ENCODE results near the gene CROCC.
"Not testable (repeated sequence)": the region's sequence is repeated elsewhere in the genome, so short reads cannot be mapped to it uniquely, and the experiment has no call there.

The CROCC gene, protein sequence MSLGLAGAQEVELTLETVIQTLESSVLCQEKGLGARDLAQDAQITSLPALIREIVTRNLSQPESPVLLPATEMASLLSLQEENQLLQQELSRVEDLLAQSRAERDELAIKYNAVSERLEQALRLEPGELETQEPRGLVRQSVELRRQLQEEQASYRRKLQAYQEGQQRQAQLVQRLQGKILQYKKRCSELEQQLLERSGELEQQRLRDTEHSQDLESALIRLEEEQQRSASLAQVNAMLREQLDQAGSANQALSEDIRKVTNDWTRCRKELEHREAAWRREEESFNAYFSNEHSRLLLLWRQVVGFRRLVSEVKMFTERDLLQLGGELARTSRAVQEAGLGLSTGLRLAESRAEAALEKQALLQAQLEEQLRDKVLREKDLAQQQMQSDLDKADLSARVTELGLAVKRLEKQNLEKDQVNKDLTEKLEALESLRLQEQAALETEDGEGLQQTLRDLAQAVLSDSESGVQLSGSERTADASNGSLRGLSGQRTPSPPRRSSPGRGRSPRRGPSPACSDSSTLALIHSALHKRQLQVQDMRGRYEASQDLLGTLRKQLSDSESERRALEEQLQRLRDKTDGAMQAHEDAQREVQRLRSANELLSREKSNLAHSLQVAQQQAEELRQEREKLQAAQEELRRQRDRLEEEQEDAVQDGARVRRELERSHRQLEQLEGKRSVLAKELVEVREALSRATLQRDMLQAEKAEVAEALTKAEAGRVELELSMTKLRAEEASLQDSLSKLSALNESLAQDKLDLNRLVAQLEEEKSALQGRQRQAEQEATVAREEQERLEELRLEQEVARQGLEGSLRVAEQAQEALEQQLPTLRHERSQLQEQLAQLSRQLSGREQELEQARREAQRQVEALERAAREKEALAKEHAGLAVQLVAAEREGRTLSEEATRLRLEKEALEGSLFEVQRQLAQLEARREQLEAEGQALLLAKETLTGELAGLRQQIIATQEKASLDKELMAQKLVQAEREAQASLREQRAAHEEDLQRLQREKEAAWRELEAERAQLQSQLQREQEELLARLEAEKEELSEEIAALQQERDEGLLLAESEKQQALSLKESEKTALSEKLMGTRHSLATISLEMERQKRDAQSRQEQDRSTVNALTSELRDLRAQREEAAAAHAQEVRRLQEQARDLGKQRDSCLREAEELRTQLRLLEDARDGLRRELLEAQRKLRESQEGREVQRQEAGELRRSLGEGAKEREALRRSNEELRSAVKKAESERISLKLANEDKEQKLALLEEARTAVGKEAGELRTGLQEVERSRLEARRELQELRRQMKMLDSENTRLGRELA (N-terminal part only)

DNA sequence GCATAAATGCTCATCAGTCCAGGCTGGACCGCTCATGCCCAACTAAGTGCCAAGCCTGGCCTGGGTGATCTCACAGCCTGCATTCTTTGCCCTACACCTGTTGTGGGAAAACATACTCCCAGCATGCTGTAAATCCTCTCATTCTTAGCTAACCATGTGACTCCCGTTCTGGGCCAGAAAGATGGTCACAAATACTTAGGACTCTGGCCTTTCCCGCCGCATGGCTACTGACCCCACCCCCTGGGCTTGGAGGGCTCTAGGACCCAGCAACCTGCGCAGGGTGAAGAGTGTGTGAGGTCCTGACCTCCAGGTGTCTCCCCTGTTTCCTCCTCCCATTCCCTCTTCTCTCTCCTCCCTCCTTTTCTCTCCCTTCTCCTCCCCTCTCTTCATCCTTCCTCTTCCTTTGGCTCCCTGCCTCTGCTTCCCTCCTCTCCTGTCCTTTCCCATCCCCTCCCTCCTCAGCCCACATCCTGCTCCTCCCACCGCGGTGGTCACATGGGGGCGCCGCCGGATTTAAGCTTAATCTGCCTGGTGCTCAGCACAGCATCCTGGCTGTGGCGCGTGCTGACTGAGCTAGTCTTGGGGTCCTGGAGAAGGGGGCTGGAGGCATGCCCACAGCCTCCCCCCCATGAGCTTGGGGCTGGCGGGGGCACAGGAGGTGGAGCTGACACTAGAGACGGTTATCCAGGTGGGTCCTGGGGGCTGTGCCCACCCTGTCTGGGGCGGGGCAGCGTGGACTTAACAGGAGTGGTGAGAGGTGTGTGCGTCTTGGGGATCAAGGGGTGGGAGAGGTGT is at the start of gene CROCC:
TSS of gene CROCC (plus strand) at position 541 of the 795 bp plus-strand sequence. CDS start at position 629, 88 bp downstream.
- no peak for DNase-seq

DNA sequence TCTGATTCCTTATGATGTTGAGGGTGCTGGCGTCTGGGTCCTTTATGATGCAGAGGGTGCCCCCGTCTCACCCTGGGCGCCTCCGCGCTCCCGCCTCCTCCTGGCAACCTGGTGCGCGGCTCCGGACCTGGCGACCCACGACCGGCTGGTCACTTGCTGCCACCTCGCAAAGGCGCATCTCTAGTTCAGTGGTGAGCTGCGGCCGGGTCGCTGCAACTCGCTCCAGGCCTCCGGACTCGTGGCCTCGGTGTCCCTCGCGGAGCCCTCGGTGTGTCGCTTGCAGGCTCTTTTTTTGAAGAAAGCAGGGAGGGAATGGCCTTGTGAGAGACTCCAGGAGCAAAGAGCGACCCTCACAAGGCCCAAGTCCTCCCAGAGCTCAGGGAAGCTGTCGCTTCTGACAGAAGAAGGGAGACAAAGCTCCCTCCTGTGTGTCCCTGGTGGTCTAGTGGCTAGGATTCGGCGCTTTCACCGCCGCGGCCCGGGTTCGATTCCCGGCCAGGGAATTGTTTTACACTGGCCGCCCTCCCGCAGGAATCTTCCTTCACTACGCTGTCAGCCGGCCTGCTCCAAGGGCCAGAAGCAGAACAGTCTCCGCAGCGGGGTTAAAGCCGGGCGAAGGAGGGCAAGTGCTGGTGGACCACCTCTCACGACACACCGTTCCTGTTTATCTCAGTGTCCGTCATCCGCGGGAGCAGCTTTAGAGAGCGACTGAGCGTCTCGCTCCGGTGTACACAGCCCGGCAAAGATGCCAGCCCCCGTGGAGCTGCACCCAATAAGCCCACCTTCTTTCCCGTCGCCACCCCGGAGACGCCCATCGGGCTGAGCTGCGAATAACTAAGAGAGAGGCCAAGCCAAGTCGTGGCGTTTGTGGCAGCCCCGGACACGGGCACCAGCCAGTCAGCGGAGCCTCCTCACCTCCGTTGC is 49.3 kb upstream of the CROCC start:
- peak; percentile 44 for DNase-seq

DNA sequence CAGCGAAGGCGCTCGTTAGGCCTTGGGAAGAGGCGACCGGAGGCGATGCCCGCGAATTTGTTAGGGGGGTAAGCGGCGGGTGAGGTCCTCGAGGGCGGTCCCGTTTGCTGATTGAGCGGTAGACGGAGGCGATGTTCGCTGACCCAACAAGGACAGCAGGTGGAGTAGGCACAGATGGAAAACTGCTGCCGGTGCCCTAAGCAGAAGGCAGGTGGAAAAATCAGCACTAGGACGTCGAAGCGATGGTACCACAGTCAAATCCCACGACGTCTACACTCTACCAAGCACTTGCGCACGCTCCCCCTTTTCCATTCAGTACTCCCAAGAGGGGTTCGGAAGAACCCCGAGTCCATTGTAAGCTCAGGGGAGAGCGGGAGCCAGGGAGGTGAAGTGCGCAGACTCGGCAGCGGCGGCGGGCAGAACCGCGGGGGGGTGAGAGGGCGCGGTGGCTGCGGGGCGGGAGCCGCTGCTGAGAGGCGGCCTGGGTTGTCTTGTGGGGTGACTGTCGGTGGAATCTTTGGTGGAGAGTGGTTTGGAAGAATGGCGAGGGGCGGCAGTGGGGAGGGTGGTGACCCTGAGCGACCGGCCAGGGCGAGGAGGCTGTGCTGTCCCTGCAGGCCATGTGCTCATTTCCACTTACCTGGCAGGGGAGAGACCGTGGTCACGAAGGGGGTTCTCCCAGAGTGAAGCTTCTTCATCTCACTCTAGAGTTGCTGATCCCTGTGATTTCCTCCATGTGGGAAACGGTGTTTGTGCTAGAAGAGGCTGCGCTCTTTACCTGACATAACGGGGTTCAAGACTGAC is 48.5 kb upstream of the CROCC start:
- DNase-seq = peak; percentile 71

DNA sequence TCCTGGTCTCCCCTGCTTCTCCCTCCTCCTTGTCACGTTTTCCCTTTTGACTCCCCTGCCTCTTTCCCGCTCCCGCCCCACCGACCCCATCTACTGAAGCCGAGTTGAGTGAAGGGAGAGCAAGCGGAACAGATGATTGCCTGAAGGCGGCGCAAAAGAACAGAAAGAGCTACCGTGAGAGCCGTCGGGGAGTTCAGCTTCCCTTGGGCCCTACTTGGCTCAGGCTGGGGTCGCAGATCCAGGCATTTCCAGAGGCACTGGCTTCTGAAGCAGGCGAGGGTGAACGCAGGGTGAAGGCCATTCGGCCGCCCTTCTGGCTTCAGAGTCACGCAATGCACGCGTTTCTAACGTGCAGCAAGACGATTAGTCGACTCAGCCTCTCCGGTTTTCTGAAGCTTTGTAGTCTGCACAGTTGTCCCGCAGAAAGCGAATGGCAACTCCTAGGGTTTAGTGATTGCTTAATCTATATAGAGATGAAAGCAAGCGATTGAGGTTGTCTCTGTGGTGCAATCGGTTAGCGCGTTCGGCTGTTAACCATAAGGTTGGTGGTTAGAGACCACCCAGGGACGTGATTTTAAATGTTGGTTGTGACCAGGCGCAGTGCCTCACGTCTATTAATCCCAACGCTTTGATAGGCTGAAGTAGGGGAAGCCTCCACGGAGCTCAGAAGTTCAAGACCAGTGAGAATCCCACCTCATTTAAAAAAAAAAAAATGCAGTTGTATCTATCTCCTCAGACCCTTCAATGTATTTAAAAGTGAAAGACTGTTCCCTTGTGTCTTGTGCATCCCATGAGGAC is 46.6 kb upstream of the CROCC start:
- DNase-seq = not testable (repeated sequence)

DNA sequence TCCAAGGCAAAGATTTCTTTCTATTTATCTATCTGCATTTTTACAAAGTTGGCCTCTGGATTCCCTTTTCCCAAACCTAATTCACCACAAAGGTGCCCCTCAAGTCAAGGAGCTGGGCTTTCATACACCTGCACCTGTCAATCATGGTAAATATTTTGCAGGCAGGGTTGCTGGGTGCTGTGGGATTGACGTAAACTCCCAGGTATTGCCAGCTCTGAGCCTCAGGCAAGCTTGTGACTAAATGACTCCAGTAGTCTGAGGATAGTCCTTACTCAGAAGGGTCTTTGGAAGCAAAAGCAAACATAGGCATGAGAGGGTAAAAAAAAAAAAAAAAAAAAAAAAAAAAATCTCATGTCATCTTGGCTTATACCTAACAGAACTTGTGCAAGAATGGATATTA is 40.0 kb upstream of the CROCC start:
- not testable (repeated sequence) for DNase-seq

DNA sequence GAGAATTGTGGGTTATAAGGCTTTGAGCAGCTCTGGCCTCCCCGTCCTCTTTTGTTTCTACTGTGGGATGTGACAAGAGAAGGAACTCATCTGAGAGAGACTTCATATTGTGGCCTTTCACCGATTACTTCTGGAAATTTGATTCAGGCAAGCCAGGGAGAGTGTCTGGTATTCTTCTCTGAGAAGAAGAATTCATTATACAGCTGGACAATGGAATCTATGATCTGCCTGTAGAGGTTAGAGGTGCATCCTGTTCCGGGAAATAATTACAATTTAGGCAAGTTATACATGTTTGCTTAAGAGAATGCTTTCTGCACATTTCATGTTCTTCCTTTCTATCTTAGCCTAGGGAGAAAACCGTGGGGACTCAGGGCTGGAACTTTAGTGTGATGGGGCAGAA is 38.7 kb upstream of the CROCC start:
- DNase-seq = no peak

DNA sequence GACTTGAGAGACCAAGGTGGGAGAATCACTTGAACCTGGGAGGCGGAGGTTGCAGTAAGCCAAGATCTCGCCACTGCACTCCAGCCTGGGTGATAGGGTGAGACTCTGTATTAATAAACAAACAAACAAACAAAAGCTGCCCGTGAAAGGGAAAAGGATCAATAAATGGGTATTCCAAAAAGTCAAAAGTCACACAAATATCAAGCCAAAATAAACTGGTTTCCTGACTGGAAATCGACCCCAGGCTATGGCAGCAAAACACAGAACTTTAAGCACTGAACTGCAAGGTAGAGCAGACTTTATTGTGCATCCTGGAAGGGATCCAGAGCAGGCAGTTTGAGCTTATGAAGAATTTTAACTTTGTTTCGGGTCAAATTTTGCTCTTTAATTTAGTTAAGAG is 37.2 kb upstream of the CROCC start:
- not testable (repeated sequence) for DNase-seq

DNA sequence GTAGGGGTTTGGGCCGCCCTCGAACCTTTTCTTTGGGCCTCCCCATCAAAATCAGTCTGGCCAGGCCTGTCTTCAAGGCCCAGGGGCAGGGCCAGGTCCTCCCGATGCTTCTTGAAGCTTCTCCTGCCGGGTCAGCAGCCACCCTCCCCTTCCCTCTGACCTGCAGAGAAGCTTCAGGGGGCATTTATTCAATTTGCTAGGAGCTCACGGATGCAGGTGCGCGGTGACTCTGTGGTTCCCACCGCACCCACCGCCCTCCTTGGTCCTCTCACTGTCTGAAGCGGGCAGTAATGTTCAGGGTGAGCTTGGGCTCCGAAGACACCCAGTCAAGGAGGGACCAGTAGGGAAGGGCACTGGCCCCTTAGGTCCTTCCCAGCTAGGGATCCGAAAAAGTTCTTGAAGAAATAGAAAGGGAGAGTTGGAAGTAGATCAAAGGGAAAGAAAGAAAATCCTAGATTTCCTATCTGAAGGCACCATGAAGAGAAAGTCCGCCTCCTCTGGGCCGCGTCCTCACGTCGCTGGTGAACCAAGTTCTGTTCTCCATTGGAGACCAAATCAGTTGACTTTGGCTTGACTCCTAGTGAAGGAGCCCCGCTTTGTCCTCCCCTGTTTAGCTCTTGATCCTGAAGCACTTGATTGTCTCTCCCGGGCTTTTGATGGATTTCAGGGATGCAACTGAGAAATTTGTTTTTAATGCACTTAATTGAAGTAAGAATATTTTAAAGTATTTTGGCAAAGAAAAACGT is 34.7 kb upstream of the CROCC start:
- DNase-seq = no peak

DNA sequence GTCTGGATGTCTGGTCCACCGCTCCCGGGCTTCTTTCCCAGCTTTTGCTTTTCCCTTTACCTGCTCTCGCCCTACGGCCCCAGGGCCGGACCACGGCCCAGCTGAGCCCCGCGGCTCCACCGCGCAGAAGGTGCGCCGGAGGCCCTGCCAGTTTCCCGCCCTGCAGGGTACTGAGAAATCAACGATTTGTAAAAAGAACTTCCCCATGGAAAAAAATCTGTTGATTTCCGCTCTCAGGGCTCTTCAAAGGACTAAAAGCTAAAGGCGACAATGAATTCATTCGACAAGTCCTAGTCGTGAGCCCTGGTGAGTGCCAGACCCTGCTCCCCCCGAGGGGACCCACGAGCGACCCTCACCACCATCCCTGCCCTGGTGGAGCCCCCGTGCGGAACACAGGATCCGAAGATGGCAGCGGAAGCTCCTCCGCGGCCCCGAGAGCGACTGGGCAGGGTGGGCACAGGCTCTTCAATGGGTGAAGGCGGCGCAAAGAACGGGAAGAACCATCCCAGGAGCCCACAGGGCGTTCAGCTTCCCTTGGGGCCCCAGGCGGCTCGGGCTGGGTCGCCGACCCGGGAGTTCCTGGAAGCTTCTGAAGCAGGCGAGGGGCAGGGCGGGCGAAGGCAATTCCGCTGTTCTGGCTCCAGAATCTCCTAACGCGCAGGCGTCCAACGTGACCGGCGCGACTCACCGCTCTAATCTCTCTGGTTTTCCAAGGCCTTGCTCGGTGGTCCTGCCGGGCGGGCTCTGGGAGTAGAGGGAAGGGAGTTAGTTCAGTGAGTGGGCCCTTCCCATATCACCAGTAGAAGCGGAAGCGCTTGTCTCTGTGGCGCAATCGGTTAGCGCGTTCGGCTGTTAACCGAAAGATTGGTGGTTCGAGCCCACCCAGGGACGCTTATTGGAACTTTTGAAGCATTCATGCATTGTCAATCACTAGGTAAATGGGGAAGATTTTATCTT is 32.6 kb upstream of the CROCC start:
- DNase-seq = peak; percentile 52

DNA sequence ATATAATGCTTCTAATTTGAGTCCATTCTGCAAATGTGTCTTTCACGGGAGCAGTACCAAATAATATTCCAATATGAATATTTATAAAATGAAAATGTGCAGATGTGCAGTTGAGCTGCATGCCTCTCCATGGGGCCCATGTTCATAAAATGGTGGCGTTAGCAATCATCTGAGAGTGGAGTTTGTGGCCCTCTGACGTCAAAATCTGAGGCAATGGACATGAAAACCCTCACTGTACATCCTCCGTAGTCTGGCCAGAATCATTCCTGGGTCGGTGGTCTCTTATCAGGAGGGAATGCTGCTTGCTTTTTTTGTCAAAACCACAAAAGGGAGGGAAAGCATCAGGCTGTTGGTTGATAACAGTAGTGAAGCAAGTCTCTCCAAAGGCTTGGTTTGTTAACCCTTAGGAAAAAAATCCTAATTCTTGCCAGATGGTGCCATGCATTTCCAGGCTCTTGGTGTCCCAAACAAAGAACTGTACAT is 31.2 kb upstream of the CROCC start:
- not testable (repeated sequence) for DNase-seq

DNA sequence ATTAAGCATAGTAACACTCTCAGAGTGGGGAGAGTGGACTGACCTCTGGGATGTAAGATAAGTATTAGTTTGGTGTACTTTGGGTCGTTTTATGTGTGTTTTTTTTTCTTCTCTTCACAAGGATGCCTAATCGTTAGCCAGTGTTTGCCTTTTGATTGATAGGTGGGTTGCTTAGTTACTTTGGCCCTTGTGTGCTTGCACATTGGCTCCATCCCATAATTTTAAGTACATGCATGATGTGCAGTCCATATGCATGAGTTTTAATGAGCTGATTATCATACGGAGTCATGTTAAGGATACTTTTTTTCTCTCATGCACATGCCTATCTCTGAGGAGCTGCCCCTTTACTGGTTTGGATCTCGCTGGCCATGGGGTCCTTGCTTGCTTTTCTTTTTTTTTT is 30.7 kb upstream of the CROCC start:
- DNase-seq = not testable (repeated sequence)

DNA sequence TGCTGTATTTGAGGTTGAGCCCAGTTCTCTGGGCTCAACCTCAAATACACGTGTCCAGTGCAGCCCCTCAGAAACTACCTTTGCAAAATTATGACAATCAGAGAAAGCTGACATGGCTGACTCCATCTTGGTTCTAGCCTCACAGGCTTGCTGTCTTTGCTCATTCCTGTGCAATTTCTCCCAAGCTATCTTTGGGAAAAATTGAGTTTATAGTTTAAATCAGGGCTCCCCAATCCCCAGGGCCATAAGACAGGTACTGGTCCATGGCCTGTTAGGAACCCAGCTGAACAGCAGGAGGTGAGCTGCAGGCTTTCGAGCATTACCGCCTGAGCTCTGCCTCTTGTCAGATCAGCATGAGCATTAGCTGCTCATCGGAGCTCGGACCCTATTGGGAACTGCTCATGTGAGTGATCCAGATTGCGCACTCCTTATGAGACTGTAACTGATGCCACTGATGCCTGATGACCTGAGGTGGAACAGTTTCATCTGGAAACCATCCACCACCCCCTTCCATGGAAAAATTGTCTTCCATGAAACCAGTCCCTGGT is 28.7 kb upstream of the CROCC start:
- DNase-seq = not testable (repeated sequence)

DNA sequence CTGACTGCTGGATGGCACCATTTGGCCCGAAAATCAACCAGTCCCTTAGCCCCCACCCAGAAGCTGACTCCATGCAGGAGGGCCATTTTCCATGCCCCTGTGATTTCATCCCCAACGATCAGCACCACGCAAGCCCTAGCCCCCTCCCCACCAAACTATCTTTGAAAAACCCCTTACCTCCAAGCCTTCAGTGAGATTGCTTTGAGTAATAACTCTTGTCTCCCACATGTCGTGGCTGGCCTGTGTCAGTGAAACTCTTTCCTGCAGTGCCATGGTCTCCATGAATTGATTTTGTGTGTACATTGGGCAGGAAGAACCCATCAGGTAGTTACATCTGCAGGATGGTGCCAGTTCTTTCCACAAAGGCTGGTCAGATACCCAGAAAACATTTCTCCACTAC is 27.9 kb upstream of the CROCC start:
- DNase-seq = not testable (repeated sequence)

DNA sequence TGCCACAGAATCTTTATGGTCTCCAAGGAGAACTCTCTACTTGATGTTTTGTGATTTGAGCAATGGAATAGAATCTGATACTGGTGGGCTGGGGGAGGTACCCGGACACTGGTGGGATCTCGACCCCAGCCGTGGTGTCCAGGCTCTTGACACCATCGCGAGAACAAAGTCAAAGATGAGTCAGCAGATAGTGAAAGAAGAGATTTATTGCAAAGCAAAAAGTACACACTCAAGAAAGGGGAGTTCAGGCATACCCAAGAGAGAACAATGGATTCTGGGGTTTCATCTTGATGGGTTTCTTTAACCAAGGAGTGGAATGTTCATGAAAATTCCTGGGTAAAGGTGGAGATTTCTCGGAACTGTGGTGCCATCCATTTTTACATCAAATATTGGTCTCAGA is 27.4 kb upstream of the CROCC start:
- DNase-seq = not testable (repeated sequence)

DNA sequence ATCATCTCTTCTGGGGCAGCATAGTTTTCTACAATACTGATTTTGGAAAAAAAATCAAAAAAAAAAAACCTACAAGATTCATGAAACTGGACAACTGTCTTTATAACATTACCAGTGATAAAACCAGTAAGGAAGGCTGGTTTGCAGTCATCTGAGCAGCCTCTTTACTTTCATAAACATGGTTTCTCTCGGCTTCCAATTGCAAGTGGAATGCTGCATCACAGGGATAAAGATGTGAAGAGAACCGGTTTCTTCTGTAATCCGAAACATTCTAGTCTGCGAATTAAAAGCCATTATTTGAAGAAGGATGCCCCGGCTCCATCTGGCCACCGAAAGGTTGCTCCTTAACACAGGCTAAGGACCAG is 26.5 kb upstream of the CROCC start:
- DNase-seq = not testable (repeated sequence)

DNA sequence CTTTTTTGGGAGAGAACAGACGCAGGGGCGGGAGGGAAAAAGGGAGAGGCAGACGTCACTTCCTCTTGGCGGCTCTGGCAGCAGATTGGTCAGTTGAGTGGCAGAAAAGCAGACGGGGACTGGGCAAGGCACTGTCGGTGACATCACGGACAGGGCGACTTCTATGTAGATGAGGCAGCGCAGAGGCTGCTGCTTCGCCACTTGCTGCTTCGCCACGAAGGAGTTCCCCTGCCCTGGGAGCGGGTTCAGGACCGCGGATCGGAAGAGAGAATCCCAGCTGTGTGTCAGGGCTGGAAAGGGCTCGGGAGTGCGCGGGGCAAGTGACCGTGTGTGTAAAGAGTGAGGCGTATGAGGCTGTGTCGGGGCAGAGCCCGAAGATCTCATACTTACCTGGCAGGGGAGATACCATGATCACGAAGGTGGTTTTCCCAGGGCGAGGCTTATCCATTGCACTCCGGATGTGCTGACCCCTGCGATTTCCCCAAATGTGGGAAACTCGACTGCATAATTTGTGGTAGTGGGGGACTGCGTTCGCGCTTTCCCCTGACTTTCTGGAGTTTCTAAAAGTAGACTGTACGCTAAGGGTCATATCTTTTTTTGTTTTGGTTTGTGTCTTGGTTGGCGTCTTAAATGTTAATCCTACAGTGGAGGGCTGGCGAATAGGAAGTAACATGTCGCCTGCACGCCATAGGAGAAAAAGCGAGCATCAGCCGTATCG is 26.0 kb upstream of the CROCC start, which contains the start of gene RNU1-2:
TSS of gene RNU1-2 (plus strand) at position 383 of the 718 bp plus-strand sequence.
- peak; percentile 69 for DNase-seq

Data from activated CD4-positive, CD25-positive, alpha-beta regulatory T cell treated with anti-CD3 and anti-CD28 coated beads, Interleukin-2, amount 50 U/mL, for 72 hours (primary cell).